Body of pancreas (tissue), 4 donors: ENCODE measurements around the gene ASPA. TPM values are rescaled to one million over a fixed set of nuclear protein-coding genes. Genes with fewer than 3 reads are reported as not detected.

ENCODE experiments used
- ATAC-seq: fragments of 150-250 bp; one replicate; pipeline ENCODE4 v1.9.1; 2016
- DNase-seq, 4 donors: peaks; one replicate each; pipeline ENCODE4 v3.0.0-alpha.2; 2019
- H3K27ac ChIP-seq, 4 donors: fragments of 200-600 bp; sonication (generic); 1 replicate in 3 of 4; 2 replicates in 1 of 4; pipeline versions ENCODE4 v1.5.1 to v1.6.1; 2016 to 2019; ENCODE audit warnings: mild to moderate bottlenecking in 1 of 4, mixed read lengths in 1 of 4, moderate library complexity in 1 of 4
- H3K27me3 ChIP-seq, 2 donors: fragments of 200-600 bp; sonication (generic); one replicate each; pipeline ENCODE4 v1.6.0; 2016; ENCODE audit warnings: mild to moderate bottlenecking in 1 of 2
- H3K36me3 ChIP-seq, 2 donors: fragments of 200-600 bp; sonication (generic); replicated peaks in 1 of 2; 2 replicates each; pipeline ENCODE4 v1.5.1; 2016; ENCODE audit warnings: low read depth in 2 of 2; ENCODE audit not compliant: insufficient read depth in 1 of 2
- H3K4me1 ChIP-seq: fragments of 200-600 bp; sonication (generic); one replicate; pipeline ENCODE4 v1.6.0; 2016
- H3K4me3 ChIP-seq, 2 donors: fragments of 200-600 bp; sonication (generic); 1 replicate in 1 of 2; 2 replicates in 1 of 2; pipeline ENCODE4 v1.5.1; 2016 to 2019
- H3K9me3 ChIP-seq, 3 donors: fragments of 200-600 bp; sonication (generic); 1 replicate in 2 of 3; 2 replicates in 1 of 3; pipeline ENCODE4 v1.5.1; 2016
- POLR2A ChIP-seq, 3 donors: fragments of 450-650 bp; IDR thresholded peaks; one replicate each; pipeline ENCODE4 v1.6.1; 2016; ENCODE audit warnings: antibody characterized with exemption in 3 of 3, mild to moderate bottlenecking in 2 of 3
- WGBS, 2 donors: methylation state at CpG; one replicate each; pipeline ENCODE4 v1.1.5; 2017; 5-methylcytosine and 5-hydroxymethylcytosine counted together
- intact Hi-C: fragments of 100-400 bp; cut with DNase I; formaldehyde crosslinking; loops from one replicate; pipeline ENCODE4 v1.15.1; 2023
- total RNA-seq, 2 donors: library from RNA; depleted of rRNA; stranded (reverse); fragments of >200 nt; gene quantifications; one replicate each; pipeline ENCODE4 v1.1.0, GENCODE V29; 2016
- TF ChIP-seq, protein P1 (sequence below), 7 experiments: fragments of 450-650 bp in 4 of 7; fragments of 200-600 bp in 3 of 7; sonication (generic) in 3 of 7; IDR thresholded peaks; one replicate each; pipeline ENCODE4 v1.5.1; 2016 to 2019; ENCODE audit warnings: antibody characterized with exemption in 7 of 7

Gene ASPA
- total RNA-seq, 2 donors from 2014 or later, result 0.66 to 0.78 TPM

DNA sequence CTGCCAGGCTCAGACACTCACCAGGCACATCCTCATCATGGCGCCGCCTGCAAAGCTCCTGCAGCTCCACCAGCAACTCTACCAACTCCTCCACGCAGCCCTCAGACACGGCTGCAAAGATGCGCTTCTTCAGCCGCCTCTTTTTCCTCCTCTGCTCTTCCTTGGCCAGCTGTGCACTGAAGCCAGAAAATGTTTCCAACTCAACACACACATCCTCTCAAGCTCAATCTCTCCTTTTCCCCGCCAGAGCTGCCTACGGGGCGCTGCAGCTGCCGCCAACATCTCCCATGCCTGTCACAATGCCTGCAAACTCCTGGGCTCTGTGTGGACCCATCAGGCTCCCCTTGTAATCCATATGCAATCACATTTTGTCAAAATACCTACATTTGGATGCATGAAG is 67.7 kb downstream of the ASPA start:
- H3K27ac ChIP-seq, result no peak overlapping the region
- DNase-seq (no peak), ATAC-seq (no peak)
- TF ChIP-seq POLR2A (IDR thresholded peaks at IDR 0.05), result no peak
- TF ChIP-seq, protein P1, sequence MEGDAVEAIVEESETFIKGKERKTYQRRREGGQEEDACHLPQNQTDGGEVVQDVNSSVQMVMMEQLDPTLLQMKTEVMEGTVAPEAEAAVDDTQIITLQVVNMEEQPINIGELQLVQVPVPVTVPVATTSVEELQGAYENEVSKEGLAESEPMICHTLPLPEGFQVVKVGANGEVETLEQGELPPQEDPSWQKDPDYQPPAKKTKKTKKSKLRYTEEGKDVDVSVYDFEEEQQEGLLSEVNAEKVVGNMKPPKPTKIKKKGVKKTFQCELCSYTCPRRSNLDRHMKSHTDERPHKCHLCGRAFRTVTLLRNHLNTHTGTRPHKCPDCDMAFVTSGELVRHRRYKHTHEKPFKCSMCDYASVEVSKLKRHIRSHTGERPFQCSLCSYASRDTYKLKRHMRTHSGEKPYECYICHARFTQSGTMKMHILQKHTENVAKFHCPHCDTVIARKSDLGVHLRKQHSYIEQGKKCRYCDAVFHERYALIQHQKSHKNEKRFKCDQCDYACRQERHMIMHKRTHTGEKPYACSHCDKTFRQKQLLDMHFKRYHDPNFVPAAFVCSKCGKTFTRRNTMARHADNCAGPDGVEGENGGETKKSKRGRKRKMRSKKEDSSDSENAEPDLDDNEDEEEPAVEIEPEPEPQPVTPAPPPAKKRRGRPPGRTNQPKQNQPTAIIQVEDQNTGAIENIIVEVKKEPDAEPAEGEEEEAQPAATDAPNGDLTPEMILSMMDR (IDR thresholded peaks at IDR 0.05), result no peak
- intact Hi-C loops, result no loop called here
- no peaks in the 10 kb centered on the region for H3K36me3 ChIP-seq
- WGBS, 2 donors, result 61 to 85% methylated on average over 10 of the region's 10 CpGs
- no peaks in the 10 kb centered on the region for H3K9me3 ChIP-seq
- H3K4me3 ChIP-seq, result no peak overlapping the region
- no peaks in the 10 kb centered on the region for H3K4me1 ChIP-seq
- H3K27me3 ChIP-seq, result no peaks in the 10 kb centered on the region

GRCh38 chr17:3544365-3544764 is 68.6 kb downstream of the ASPA start:
- intact Hi-C loops, result no loop called here
- Histone ChIP-seq H3K36me3 (no peaks in the 10 kb centered on the region), H3K27ac (no peak overlapping the region), H3K9me3 (no peaks in the 10 kb centered on the region), H3K27me3 (no peaks in the 10 kb centered on the region), H3K4me1 (no peaks in the 10 kb centered on the region), H3K4me3 (no peak overlapping the region)
- TF ChIP-seq, protein P1 (IDR thresholded peaks at IDR 0.05), result no peak
- no peak for TF ChIP-seq POLR2A (IDR thresholded peaks at IDR 0.05)
- WGBS, 2 donors, result 78 to 87% methylated on average over 5 of the region's 5 CpGs
- DNase-seq (no peak), ATAC-seq (no peak)

GRCh38 chr17:3545151-3545550 is 69.4 kb downstream of the ASPA start:
- intact Hi-C loops, result no loop called here
- 67 to 70% methylated on average over 9 of the region's 9 CpGs for WGBS, 2 donors
- TF ChIP-seq POLR2A (IDR thresholded peaks at IDR 0.05), result no peak
- TF ChIP-seq, protein P1 (IDR thresholded peaks at IDR 0.05), result no peak
- DNase-seq (no peak), ATAC-seq (no peak)
- no peaks in the 10 kb centered on the region for H3K9me3 ChIP-seq
- no peaks in the 10 kb centered on the region for H3K36me3 ChIP-seq
- H3K27me3 ChIP-seq, result no peaks in the 10 kb centered on the region
- H3K4me3 ChIP-seq, result no peak overlapping the region
- H3K27ac ChIP-seq, result no peak overlapping the region
- H3K4me1 ChIP-seq, result no peaks in the 10 kb centered on the region

DNA sequence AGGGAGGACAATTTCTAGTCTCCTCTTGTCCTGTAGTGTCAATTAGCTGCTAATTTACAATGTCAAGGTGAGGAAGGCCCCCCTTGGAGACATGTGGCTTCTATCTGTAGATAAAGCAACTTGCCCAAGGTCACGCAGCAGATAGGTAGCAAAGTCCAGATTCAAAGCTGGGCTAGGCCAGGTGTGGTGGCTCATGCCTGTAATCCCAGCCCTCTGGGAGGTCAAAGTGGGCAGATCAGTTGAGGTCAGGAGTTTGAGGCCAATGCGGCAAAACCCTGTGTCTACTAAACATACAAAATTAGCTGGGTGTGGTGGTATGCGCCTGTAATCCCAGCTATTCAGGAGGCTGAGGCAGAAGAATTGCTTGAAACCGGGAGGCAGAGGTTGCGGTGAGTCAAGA is 70.7 kb downstream of the ASPA start:
- H3K27me3 ChIP-seq, result no peaks in the 10 kb centered on the region
- no peak for TF ChIP-seq POLR2A (IDR thresholded peaks at IDR 0.05)
- ATAC-seq, result no peak
- intact Hi-C loops, result no loop called here
- H3K4me1 ChIP-seq, result no peaks in the 10 kb centered on the region
- no peak overlapping the region for H3K27ac ChIP-seq
- H3K36me3 ChIP-seq, result no peaks in the 10 kb centered on the region
- no peak for DNase-seq
- H3K9me3 ChIP-seq, result no peaks in the 10 kb centered on the region
- H3K4me3 ChIP-seq, result no peak overlapping the region
- WGBS, 2 donors, result 42 to 87% methylated on average over 2 to 4 of the region's 5 CpGs

DNA sequence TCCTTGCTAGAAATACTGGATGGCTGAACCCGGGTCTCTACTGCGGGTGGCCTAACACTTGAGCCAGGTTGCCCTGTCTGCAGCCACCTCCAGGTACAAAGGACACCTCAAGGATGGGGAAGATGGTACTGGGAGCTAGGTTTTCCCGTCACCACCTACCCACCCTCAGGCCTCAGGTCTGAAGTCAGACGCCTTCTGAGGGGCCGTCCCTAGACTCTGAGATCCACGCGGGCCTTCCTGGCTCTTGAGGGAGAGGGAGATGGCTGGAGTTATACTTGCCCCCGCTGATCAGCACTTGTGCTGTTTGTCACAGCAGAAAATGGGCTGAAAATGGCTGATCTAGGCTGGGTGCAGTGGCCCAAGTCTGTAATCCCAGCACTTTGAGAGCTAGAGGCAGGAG is 71.2 kb downstream of the ASPA start:
- no peaks in the 10 kb centered on the region for H3K36me3 ChIP-seq
- no peaks in the 10 kb centered on the region for H3K4me1 ChIP-seq
- H3K27ac ChIP-seq, result no peak overlapping the region
- intact Hi-C loops, result no loop called here
- H3K27me3 ChIP-seq, result no peaks in the 10 kb centered on the region
- no peaks in the 10 kb centered on the region for H3K9me3 ChIP-seq
- H3K4me3 ChIP-seq, result no peak overlapping the region
- no peak for ATAC-seq
- TF ChIP-seq POLR2A (IDR thresholded peaks at IDR 0.05), result no peak
- TF ChIP-seq, protein P1 (IDR thresholded peaks at IDR 0.05), result no peak
- 87 to 88% methylated on average over 7 to 8 of the region's 8 CpGs for WGBS, 2 donors
- DNase-seq, result no peak
